WTC11 (cell line): Measurements from ENCODE around the gene MFSD12. TPM values are rescaled to one million over a fixed set of nuclear protein-coding genes. Genes with fewer than 3 reads are reported as not detected.

Source experiments
- ATAC-seq: fragments of 200-7000 bp; cut with Tn5 transposase; 2 replicates; pipeline ENCODE4 v1.10.0; 2021; ENCODE audit warnings: mild to moderate bottlenecking, moderate library complexity
- CTCF ChIA-PET: fragments of 300-600 bp; sonication (Branson Sonifier 250); formaldehyde crosslinking; loops from one replicate; lab custom pipeline; 2021; ENCODE audit warnings: antibody characterized with exemption; lab: Charles Lee
- POLR2A ChIA-PET: fragments of 350-600 bp; sonication (Branson Sonifier 250); formaldehyde crosslinking; loops from one replicate; lab custom pipeline; 2021; ENCODE audit warnings: antibody characterized with exemption; lab: Charles Lee
- DNase-seq: peaks from one replicate; pipeline ENCODE4 v3.0.0; 2021; ENCODE audit warnings: low spot score
- H3K27ac Mint-ChIP-seq: 2 replicates; pipeline ENCODE4 v1.8.0; 2021; ENCODE audit warnings: mixed read lengths
- H3K27me3 Mint-ChIP-seq: 2 replicates; pipeline ENCODE4 v1.8.0; 2021; ENCODE audit warnings: low read depth, mild to moderate bottlenecking, moderate library complexity, mixed read lengths
- H3K36me3 Mint-ChIP-seq: 2 replicates; pipeline ENCODE4 v1.8.0; 2021; ENCODE audit warnings: mixed read lengths
- H3K4me1 Mint-ChIP-seq: 2 replicates; pipeline ENCODE4 v1.8.0; 2022; ENCODE audit warnings: mixed read lengths
- H3K4me3 Mint-ChIP-seq: 2 replicates; pipeline ENCODE4 v1.8.0; 2021; ENCODE audit warnings: mild to moderate bottlenecking, moderate library complexity, mixed read lengths
- H3K9me3 Mint-ChIP-seq: 2 replicates; pipeline ENCODE4 v1.8.0; 2021; ENCODE audit warnings: mixed read lengths
- CDX4 ChIP-seq: fragments of 250-450 bp; sonication (Bioruptor Pico); IDR thresholded peaks from 2 replicates; pipeline ENCODE4 v1.9.0; 2021; ENCODE audit warnings: moderate library complexity, mild to moderate bottlenecking, inconsistent platforms, borderline replicate concordance
- CREB1 ChIP-seq: sonication (generic); formaldehyde crosslinking; IDR thresholded peaks from 2 replicates; pipeline ENCODE4 v1.8.0; 2023; ENCODE audit warnings: mild to moderate bottlenecking, missing genetic modification reagents
- CTCF ChIP-seq: fragments of 200-600 bp; IDR thresholded peaks from 2 replicates; pipeline ENCODE4 v1.8.0; 2022; ENCODE audit warnings: antibody characterized with exemption
- ESRRA ChIP-seq: sonication (generic); formaldehyde crosslinking; IDR thresholded peaks from 2 replicates; pipeline ENCODE4 v1.8.1; 2022; ENCODE audit warnings: mild to moderate bottlenecking, missing genetic modification reagents, borderline replicate concordance
- ETV6 ChIP-seq: sonication (generic); formaldehyde crosslinking; IDR thresholded peaks from 2 replicates; pipeline ENCODE4 v1.8.1; 2022; ENCODE audit warnings: mild to moderate bottlenecking, missing genetic modification reagents
- GTF2I ChIP-seq: fragments of 250-450 bp; sonication (Bioruptor Pico); conservative IDR thresholded peaks from 2 replicates; pipeline ENCODE4 v1.4.0; 2021; ENCODE audit warnings: mild to moderate bottlenecking
- HMGXB4 ChIP-seq: sonication (generic); formaldehyde crosslinking; IDR thresholded peaks from 2 replicates; pipeline ENCODE4 v1.8.1; 2023; ENCODE audit warnings: mild to moderate bottlenecking, moderate library complexity, missing genetic modification reagents
- MLX ChIP-seq: sonication (generic); formaldehyde crosslinking; IDR thresholded peaks from 2 replicates; pipeline ENCODE4 v1.8.1; 2023; ENCODE audit warnings: mild to moderate bottlenecking, missing genetic modification reagents, moderate library complexity
- MYBL2 ChIP-seq: sonication (generic); formaldehyde crosslinking; IDR thresholded peaks from 2 replicates; pipeline ENCODE4 v1.8.1; 2023; ENCODE audit warnings: mild to moderate bottlenecking, moderate library complexity, missing genetic modification reagents
- NFE2L1 ChIP-seq: sonication (generic); formaldehyde crosslinking; IDR thresholded peaks from 2 replicates; pipeline ENCODE4 v1.8.1; 2023; ENCODE audit warnings: missing genetic modification reagents
- PREB ChIP-seq: sonication (generic); formaldehyde crosslinking; IDR thresholded peaks from 2 replicates; pipeline ENCODE4 v1.8.1; 2022; ENCODE audit warnings: mild to moderate bottlenecking, missing genetic modification reagents, moderate library complexity, borderline replicate concordance
- SP1 ChIP-seq: sonication (generic); formaldehyde crosslinking; conservative IDR thresholded peaks from 2 replicates; pipeline ENCODE4 v1.8.1; 2022; ENCODE audit warnings: missing genetic modification reagents
- ZNF121 ChIP-seq: sonication (generic); formaldehyde crosslinking; IDR thresholded peaks from 2 replicates; pipeline ENCODE4 v1.8.0; 2023; ENCODE audit warnings: missing genetic modification reagents
- ZNF263 ChIP-seq: sonication (generic); formaldehyde crosslinking; IDR thresholded peaks from 2 replicates; pipeline ENCODE4 v1.8.1; 2022; ENCODE audit warnings: low read depth, mild to moderate bottlenecking, moderate library complexity, missing genetic modification reagents
- ZNF416 ChIP-seq: fragments of 250-450 bp; sonication (Bioruptor Pico); IDR thresholded peaks from 2 replicates; pipeline ENCODE4 v1.9.0; 2021; ENCODE audit warnings: mild to moderate bottlenecking, inconsistent platforms
- ZNF425 ChIP-seq: fragments of 250-450 bp; sonication (Bioruptor Pico); conservative IDR thresholded peaks from 2 replicates; pipeline ENCODE4 v1.9.0; 2021; ENCODE audit warnings: mild to moderate bottlenecking
- ZSCAN18 ChIP-seq: fragments of 250-450 bp; sonication (Bioruptor Pico); IDR thresholded peaks from 2 replicates; pipeline ENCODE4 v2.1.2; 2022; ENCODE audit warnings: mild to moderate bottlenecking, moderate library complexity
- total RNA-seq: library from RNA; stranded (reverse); gene quantifications from 3 replicates; pipeline ENCODE4 v1.2.3, GENCODE V29; 2021

MFSD12 gene
- total RNA-seq, 1 experiment from 2014 or later, result 59.9 TPM

- TF ChIP-seq HMGXB4 (CRISPR knock-in tag), result 0 out of 2 replicates have a peak, but pooled peaks have one; percentile 52
These were observed 19.5 kb upstream of the MFSD12 start (continued) for GRCh38 chr19:3576696-3577443.

GRCh38 chr19:3575949-3576673, 18.7 kb upstream of the MFSD12 start:
- CTCF ChIA-PET, result interaction anchor here (0.6 to 6.5 kb wide), 35 partner anchors 9 to 305 kb away, joined by 3 to 115 read pairs (median 4); partner anchors contain the start of genes FZR1, GIPC3, MFSD12 and MRPL54
- H3K9me3 Mint-ChIP-seq, result no peaks in the 10 kb centered on the region
- H3K27ac Mint-ChIP-seq, result peak overlapping the region; percentile 85
- DNase-seq, result no peak
- peaks cover 18% of the 10 kb centered on the region for H3K27me3 Mint-ChIP-seq
- TF ChIP-seq SP1 (CRISPR knock-in tag), result no peak
- no peak for TF ChIP-seq CDX4 (CRISPR knock-in tag)
- no peak for TF ChIP-seq ZSCAN18 (CRISPR knock-in tag)
- no peak for TF ChIP-seq ZNF416 (CRISPR knock-in tag)
- TF ChIP-seq ZNF263, result no peak
- TF ChIP-seq NFE2L1 (CRISPR knock-in tag), result no peak
- no peak for TF ChIP-seq PREB (CRISPR knock-in tag)
- TF ChIP-seq CREB1 (CRISPR knock-in tag), result no peak
- no peak for TF ChIP-seq ZNF425 (CRISPR knock-in tag)
- TF ChIP-seq ETV6 (CRISPR knock-in tag), result no peak
- TF ChIP-seq, all 79 proteins: peak for 0
- Mint-ChIP-seq H3K4me1 (peaks cover 21% of the 10 kb centered on the region), H3K4me3 (peak overlapping the region; percentile 72), H3K36me3 (peaks cover 8% of the 10 kb centered on the region)
- POLR2A ChIA-PET, result interaction anchor here (0.8 to 3.3 kb wide), 7 partner anchors 10 to 146 kb away, joined by 3 to 12 read pairs (median 4); partner anchors contain the start of gene GIPC3
- no peak for ATAC-seq

- Mint-ChIP-seq H3K9me3 (no peaks in the 10 kb centered on the region), H3K27ac (peak overlapping the region; percentile 68; the same call in 1 of the 2 replicates), H3K4me1 (peaks cover 21% of the 10 kb centered on the region), H3K27me3 (peaks cover 10% of the 10 kb centered on the region), H3K36me3 (peaks cover 8% of the 10 kb centered on the region), H3K4me3 (peak overlapping the region; percentile 62)
- DNase-seq (peak; percentile 76), ATAC-seq (no peak)
- POLR2A ChIA-PET, result interaction anchor here (0.8 kb wide), 1 partner anchor 20 kb away, joined by 3 read pairs; no protein-coding TSS in a partner anchor
- CTCF ChIA-PET, result interaction anchor here (0.6 to 6.5 kb wide), 21 partner anchors 10 to 305 kb away, joined by 3 to 115 read pairs (median 4); partner anchors contain the start of genes FZR1, GIPC3 and TEKTIP1
- TF ChIP-seq CTCF (peak; percentile 37; the same call in 1 of the 2 replicates), ZNF121 (0 out of 2 replicates have a peak, but pooled peaks have one; percentile 61), ESRRA (CRISPR knock-in tag) (no peak), GTF2I (peak; percentile 94), MYBL2 (CRISPR knock-in tag) (no peak), MLX (no peak)
These were observed 17.9 kb upstream of the MFSD12 start for GRCh38 chr19:3575260-3575741.
